ENCODE results near the gene HCN2. TPM values are rescaled to one million over a fixed set of nuclear protein-coding genes. Genes with fewer than 3 reads are reported as not detected.

Gene HCN2
- total and polyA plus RNA-seq, 9 of the 15 experiments (the other 6 are each of a cell fraction or from before 2014, with no cell fraction given): 0.29 to 4.2 (median 0.82) TPM; not detected in 2

DNA sequence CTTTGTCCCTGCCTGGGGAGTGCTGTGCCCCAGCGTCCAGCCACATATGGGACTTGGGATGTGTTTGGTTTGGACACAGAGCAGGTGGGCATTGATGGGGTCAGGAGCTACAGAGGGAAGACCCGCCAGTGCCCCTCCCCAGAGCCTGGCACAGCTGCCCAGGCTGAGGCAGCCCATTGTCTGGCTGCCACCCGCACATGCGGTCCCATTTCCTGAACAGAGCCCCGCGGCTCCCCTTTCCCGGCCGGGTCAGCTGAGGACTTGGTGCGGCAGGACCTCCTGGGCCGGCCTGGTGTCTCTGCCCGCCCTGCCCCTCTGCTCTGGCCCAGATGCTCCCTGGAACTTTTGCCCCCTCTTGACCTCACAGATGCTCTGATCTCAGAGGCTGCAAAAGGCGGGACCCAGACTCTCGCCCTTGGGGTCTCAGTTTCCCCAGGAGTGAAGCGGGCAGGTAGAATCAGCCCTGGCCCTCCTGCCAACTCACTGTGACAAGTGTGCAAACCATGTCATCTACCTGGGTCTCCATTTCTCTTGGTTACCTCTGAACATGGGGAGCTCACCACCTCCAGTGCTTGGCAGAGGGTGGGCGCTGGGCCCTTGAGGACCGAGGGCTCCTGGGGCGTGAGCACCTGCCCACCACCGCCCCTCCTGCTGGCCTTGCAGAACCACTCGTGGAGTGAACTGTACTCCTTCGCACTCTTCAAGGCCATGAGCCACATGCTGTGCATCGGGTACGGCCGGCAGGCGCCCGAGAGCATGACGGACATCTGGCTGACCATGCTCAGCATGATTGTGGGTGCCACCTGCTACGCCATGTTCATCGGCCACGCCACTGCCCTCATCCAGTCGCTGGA lies 17.8 kb downstream of the HCN2 start (continued):
- TF ChIP-seq, protein P1, sequence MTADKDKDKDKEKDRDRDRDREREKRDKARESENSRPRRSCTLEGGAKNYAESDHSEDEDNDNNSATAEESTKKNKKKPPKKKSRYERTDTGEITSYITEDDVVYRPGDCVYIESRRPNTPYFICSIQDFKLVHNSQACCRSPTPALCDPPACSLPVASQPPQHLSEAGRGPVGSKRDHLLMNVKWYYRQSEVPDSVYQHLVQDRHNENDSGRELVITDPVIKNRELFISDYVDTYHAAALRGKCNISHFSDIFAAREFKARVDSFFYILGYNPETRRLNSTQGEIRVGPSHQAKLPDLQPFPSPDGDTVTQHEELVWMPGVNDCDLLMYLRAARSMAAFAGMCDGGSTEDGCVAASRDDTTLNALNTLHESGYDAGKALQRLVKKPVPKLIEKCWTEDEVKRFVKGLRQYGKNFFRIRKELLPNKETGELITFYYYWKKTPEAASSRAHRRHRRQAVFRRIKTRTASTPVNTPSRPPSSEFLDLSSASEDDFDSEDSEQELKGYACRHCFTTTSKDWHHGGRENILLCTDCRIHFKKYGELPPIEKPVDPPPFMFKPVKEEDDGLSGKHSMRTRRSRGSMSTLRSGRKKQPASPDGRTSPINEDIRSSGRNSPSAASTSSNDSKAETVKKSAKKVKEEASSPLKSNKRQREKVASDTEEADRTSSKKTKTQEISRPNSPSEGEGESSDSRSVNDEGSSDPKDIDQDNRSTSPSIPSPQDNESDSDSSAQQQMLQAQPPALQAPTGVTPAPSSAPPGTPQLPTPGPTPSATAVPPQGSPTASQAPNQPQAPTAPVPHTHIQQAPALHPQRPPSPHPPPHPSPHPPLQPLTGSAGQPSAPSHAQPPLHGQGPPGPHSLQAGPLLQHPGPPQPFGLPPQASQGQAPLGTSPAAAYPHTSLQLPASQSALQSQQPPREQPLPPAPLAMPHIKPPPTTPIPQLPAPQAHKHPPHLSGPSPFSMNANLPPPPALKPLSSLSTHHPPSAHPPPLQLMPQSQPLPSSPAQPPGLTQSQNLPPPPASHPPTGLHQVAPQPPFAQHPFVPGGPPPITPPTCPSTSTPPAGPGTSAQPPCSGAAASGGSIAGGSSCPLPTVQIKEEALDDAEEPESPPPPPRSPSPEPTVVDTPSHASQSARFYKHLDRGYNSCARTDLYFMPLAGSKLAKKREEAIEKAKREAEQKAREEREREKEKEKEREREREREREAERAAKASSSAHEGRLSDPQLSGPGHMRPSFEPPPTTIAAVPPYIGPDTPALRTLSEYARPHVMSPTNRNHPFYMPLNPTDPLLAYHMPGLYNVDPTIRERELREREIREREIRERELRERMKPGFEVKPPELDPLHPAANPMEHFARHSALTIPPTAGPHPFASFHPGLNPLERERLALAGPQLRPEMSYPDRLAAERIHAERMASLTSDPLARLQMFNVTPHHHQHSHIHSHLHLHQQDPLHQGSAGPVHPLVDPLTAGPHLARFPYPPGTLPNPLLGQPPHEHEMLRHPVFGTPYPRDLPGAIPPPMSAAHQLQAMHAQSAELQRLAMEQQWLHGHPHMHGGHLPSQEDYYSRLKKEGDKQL (CRISPR knock-in tag; IDR thresholded peaks at IDR 0.05; ENCODE audit: borderline replicate concordance): no peak
- TF ChIP-seq RBM25 (IDR thresholded peaks at IDR 0.05; ENCODE audit: low read depth, low read length, severe bottlenecking): peak; percentile 35
- no peak for TF ChIP-seq UBTF (IDR thresholded peaks at IDR 0.05; ENCODE audit: borderline replicate concordance in 1 of 2, low read depth in 2 of 2, low read length in 2 of 2)
- no peak for TF ChIP-seq ZNF121 (CRISPR knock-in tag; conservative IDR thresholded peaks at IDR 0.05)
- no peak for TF ChIP-seq KLF6 (CRISPR knock-in tag; IDR thresholded peaks at IDR 0.05; ENCODE audit: borderline replicate concordance)
